Activated T-helper 2 cell treated with anti-CD3 and anti-CD28 coated beads, Interferon-gamma antibody, Interleukin-2, Interleukin-4, amounts not matched to agents 10 μg/mL and 5 μg/mL and 100 μg/mL, durations not matched to agents 14 hours and 24 hours and 36 hours (primary cell): ENCODE results near the gene CLEC11A. TPM values are rescaled to one million over a fixed set of nuclear protein-coding genes. Genes with fewer than 3 reads are reported as not detected.
"Not testable (repeated sequence)": the region's sequence is repeated elsewhere in the genome, so short reads cannot be mapped to it uniquely, and the experiment has no call there.

ENCODE experiments used
- DNase-seq: peaks from one replicate; pipeline ENCODE4 v3.0.0; 2021; ENCODE audit warnings: low spot score
- H3K27ac Mint-ChIP-seq: one replicate; pipeline ENCODE4 v1.8.0; 2021; ENCODE audit warnings: mixed read lengths
- H3K27me3 Mint-ChIP-seq: one replicate; pipeline ENCODE4 v1.8.0; 2021; ENCODE audit warnings: low read depth, mixed read lengths
- H3K36me3 Mint-ChIP-seq: one replicate; pipeline ENCODE4 v1.8.0; 2021; ENCODE audit warnings: low read depth, mixed read lengths
- H3K4me1 Mint-ChIP-seq: one replicate; pipeline ENCODE4 v1.8.0; 2021; ENCODE audit warnings: low read depth, mixed read lengths
- H3K4me3 Mint-ChIP-seq: one replicate; pipeline ENCODE4 v1.8.0; 2021; ENCODE audit warnings: low read depth, mild to moderate bottlenecking, moderate library complexity, mixed read lengths
- H3K9me3 Mint-ChIP-seq: one replicate; pipeline ENCODE4 v1.8.0; 2021; ENCODE audit warnings: mixed read lengths
- intact Hi-C: fragments of 100-400 bp; cut with micrococcal nuclease; formaldehyde crosslinking; loops from one replicate; pipeline ENCODE4 v1.15.1; 2023
- total RNA-seq: library from RNA; stranded (reverse); gene quantifications from 2 replicates; pipeline ENCODE4 v1.2.3, GENCODE V29; 2022

Gene CLEC11A
- total RNA-seq, 1 donor from 2014 or later: 1.2 TPM

DNA sequence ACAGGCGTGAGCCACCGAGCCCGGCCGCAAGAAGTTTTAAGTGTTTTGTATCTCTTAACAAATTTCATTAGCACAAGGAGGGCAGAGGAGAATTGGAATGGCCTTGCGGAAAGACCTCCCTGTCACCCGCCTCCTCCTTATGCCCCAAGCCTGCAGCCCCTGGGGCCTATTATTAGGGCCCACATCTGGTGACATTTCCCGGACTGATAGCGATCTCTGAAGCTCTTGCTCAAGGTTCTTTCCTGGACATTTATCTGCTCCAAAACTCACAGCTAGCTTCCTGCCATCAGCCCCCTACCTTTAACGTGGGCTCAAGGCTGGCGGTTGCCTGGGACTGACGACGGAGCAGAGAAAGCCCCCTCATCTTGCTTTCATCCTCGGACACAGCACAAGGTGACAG is 40.4 kb downstream of the CLEC11A start:
- H3K4me3 Mint-ChIP-seq, H3K27me3 Mint-ChIP-seq, intact Hi-C loops: not testable (repeated sequence)

DNA sequence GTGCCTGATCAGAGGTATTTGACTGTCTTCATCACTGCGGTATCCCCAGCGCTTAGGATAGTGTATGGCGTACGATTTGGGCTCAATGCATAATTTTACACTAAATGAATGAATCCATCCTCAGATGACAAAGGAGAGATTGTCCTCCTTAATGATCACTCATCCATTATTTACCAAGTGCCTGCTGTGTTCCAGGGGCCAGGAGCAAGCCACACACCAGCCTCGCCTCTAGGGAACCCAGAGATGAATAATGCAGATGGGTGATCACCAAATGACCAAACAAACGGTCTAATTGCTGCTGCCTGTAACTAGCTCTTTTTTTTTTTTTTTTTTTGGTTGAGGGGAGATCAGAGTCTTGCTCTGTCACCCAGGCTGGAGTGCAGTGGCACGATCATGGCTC is 41.2 kb downstream of the CLEC11A start:
- no peak for DNase-seq
- no peaks in the 10 kb centered on the region for H3K27me3 Mint-ChIP-seq
- H3K9me3 Mint-ChIP-seq: peaks cover 4% of the 10 kb centered on the region
- H3K4me3 Mint-ChIP-seq: no peak overlapping the region
- intact Hi-C loops: no loop called here
- H3K27ac Mint-ChIP-seq: no peak overlapping the region
- no peaks in the 10 kb centered on the region for H3K4me1 Mint-ChIP-seq
- no peaks in the 10 kb centered on the region for H3K36me3 Mint-ChIP-seq

More for the DNA sequence above, 40.4 kb downstream of the CLEC11A start:
- H3K27ac Mint-ChIP-seq, H3K4me1 Mint-ChIP-seq, DNase-seq, H3K9me3 Mint-ChIP-seq, H3K36me3 Mint-ChIP-seq: not testable (repeated sequence)

DNA sequence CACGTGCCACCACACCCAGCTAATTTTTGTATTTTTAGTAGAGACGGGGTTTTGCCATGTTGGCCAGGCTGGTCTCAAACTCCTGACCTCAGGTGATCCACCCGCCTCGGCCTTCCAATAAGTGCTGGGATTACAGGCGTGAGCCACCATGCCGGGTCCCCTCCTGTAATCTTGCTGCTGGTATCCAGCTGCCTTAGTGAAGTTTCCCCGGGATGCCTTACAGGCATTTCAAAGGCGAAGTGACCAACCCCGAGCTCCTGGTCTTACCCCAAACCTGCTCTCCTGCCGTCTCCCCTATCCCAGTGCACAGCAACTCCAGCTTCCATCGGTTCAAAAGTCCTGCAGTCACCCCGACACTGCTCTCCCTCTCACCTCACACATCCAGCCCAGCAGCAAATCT is 43.6 kb downstream of the CLEC11A start:
- H3K27ac Mint-ChIP-seq, H3K4me3 Mint-ChIP-seq, intact Hi-C loops: not testable (repeated sequence)

DNA sequence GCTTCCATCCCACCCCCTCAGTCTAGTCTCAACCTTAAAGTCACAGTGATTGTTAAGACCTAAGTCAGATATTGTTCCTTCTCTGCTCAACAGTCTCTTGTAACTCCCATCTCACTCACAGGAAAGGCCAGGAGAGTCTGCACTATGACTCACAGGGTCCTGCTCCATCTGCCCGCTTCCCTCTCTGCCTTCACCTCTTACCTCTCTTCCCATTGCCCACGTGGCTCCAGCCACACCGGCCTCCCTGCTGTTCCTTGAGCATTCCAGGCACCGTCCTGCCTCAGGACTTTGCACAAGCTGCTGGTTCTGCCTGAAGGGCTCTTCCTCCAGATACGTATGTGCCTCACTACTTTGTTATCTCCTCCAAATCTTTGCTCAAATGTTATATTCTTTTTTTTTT is 44.1 kb downstream of the CLEC11A start:
- H3K36me3 Mint-ChIP-seq, H3K4me3 Mint-ChIP-seq, DNase-seq, H3K27me3 Mint-ChIP-seq, H3K4me1 Mint-ChIP-seq, intact Hi-C loops, H3K9me3 Mint-ChIP-seq, H3K27ac Mint-ChIP-seq: not testable (repeated sequence)

More for the DNA sequence above, 43.6 kb downstream of the CLEC11A start:
- not testable (repeated sequence) for H3K4me1 Mint-ChIP-seq, H3K9me3 Mint-ChIP-seq, H3K27me3 Mint-ChIP-seq, DNase-seq, H3K36me3 Mint-ChIP-seq

DNA sequence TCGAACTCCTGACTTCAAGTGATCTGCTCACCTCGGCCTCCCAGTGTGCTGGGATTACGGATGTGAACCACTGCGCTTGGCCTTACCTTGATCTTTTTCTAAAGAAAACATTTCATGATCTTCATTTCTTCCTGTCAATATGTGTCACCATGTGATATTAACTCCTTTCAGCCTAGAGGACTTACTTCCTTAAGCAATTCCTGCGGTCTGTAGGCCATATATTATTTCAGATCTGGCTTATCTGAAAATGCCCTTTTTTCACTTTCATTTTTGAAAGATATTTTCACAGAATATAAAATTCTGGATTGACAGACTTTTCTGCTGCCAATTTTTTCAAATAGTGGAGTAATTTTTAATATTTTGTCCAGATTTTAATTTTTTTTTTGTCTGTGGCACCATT is 45.1 kb downstream of the CLEC11A start:
- no peaks in the 10 kb centered on the region for H3K27me3 Mint-ChIP-seq
- H3K36me3 Mint-ChIP-seq: no peaks in the 10 kb centered on the region
- no peaks in the 10 kb centered on the region for H3K9me3 Mint-ChIP-seq
- H3K27ac Mint-ChIP-seq: no peak overlapping the region
- no peaks in the 10 kb centered on the region for H3K4me1 Mint-ChIP-seq
- no peak overlapping the region for H3K4me3 Mint-ChIP-seq
- intact Hi-C loops: no loop called here
- DNase-seq: no peak

DNA sequence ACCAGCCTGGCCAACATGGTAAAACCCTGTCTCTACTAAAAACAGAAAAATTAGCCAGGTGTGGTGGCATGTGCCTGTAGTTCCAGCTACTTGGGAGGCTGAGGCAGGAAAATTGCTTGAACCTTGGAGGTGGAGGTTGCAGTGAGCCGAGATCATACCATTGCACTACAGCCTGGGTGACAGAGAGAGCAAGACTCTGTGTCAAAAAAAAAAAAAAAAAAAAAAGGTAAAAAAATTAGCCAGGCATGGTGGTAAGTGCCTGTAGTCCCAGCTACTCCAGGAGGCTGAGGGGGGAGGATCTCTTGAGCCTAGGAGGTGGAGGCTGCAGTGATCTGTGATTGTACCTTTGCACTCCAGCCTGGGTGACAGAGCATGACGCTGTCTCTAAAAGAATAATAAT is 47.0 kb downstream of the CLEC11A start, which contains the start of gene GPR32:
Gene GPR32 (plus strand): TSS at position 301 of the 400 bp plus-strand sequence. CDS start 137 bp downstream, outside the sequence.
- H3K27me3 Mint-ChIP-seq, H3K4me1 Mint-ChIP-seq, H3K27ac Mint-ChIP-seq, intact Hi-C loops, H3K4me3 Mint-ChIP-seq, DNase-seq, H3K9me3 Mint-ChIP-seq, H3K36me3 Mint-ChIP-seq: not testable (repeated sequence)

DNA sequence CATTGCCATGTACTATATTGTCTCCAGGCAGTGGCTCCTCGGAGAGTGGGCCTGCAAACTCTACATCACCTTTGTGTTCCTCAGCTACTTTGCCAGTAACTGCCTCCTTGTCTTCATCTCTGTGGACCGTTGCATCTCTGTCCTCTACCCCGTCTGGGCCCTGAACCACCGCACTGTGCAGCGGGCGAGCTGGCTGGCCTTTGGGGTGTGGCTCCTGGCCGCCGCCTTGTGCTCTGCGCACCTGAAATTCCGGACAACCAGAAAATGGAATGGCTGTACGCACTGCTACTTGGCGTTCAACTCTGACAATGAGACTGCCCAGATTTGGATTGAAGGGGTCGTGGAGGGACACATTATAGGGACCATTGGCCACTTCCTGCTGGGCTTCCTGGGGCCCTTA is 47.7 kb downstream of the CLEC11A start:
- H3K4me1 Mint-ChIP-seq: no peaks in the 10 kb centered on the region
- H3K27me3 Mint-ChIP-seq: peaks cover 4% of the 10 kb centered on the region
- intact Hi-C loops: no loop called here
- no peak overlapping the region for H3K4me3 Mint-ChIP-seq
- no peak overlapping the region for H3K27ac Mint-ChIP-seq
- no peaks in the 10 kb centered on the region for H3K9me3 Mint-ChIP-seq
- H3K36me3 Mint-ChIP-seq: no peaks in the 10 kb centered on the region
- DNase-seq: no peak

DNA sequence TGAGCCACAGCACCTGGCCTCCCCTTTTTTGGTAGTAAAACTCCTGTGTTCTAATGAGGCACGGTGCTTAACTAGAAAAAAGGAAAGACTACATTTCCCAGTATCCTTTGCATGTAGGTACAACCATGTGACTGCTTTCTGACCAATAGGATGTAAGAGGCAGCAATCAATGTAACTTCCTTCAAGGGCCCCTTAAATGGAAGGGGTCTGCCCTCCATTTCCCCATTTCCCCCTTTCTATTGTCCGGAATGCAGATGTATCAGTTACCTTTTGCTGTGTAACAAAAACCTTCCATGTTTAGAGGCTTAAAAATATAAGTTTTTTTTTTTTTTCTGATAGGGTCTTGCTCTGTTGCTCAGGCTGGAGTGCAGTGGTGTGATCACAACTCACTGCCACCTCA is 49.3 kb downstream of the CLEC11A start:
- Mint-ChIP-seq H3K9me3 (no peaks in the 10 kb centered on the region), H3K4me3 (no peak overlapping the region), H3K4me1 (peaks cover under 1% of the 10 kb centered on the region), H3K27ac (no peak overlapping the region), H3K27me3 (peaks cover 10% of the 10 kb centered on the region), H3K36me3 (no peaks in the 10 kb centered on the region)
- intact Hi-C loops: no loop called here
- no peak for DNase-seq

DNA sequence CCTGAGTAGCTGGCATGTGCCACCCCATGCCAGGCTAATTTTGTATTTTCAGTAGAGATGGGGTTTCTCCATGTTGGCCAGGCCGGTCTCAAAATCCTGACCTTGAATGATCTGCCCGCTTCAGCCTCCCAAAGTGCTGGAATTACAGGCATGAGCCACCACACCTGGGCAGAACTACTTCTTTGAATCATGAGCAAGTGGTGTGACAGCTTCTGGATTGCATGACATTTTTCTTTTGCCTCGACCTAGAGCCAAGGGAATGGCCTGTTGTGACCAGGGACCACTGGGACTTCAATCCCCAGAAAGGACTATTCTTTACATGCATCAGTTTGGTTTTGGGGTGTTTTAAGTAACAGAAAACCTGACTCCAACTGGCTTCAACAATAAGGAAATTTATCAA is 49.7 kb downstream of the CLEC11A start:
- intact Hi-C loops, H3K4me3 Mint-ChIP-seq: not testable (repeated sequence)

DNA sequence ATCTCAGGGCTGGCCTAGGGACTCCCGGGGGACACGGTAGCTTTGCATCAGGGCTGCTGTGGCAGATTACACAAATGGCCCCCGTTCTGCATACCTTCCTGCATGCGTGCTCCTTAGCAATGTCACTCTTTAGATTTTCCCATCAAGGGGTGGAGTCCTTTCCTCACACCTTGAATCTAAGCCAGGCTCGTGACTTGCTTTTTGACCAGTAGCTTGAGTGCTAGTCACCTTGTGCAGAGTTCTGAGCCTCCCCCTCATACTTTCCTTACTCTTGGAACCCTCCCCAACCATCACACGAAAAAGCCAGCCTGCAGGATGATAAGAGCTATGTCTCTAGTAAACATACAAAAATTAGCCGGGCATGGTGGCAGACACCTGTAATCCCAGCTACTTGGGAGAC is 50.3 kb downstream of the CLEC11A start:
- H3K9me3 Mint-ChIP-seq, H3K4me3 Mint-ChIP-seq, H3K4me1 Mint-ChIP-seq, H3K36me3 Mint-ChIP-seq, H3K27ac Mint-ChIP-seq, intact Hi-C loops, DNase-seq: not testable (repeated sequence)
- peaks cover 19% of the 10 kb centered on the region for H3K27me3 Mint-ChIP-seq

More for the DNA sequence above, 49.7 kb downstream of the CLEC11A start:
- DNase-seq, H3K27ac Mint-ChIP-seq, H3K36me3 Mint-ChIP-seq, H3K9me3 Mint-ChIP-seq, H3K4me1 Mint-ChIP-seq: not testable (repeated sequence)
- H3K27me3 Mint-ChIP-seq: peaks cover 14% of the 10 kb centered on the region

Other genes with a start within 250 kb of the CLEC11A start
- gene EMC10, start 246.9 kb upstream of the CLEC11A start, total RNA-seq: 76.0 and 76.2 TPM in 2 replicates
- 0.28 and 0.82 TPM in 2 replicates for gene GARIN5A, start 246.5 kb upstream of the CLEC11A start, total RNA-seq
- gene JOSD2, start 212.2 kb upstream of the CLEC11A start, total RNA-seq: 39.9 and 43.6 TPM in 2 replicates
- gene ASPDH, start 209.5 kb upstream of the CLEC11A start, total RNA-seq: not detected in 2 replicates
- gene LRRC4B, start 154.9 kb upstream of the CLEC11A start, total RNA-seq: 0.18 TPM in 1 of 2 replicates, not detected in the other
- gene SYT3, start 83.5 kb upstream of the CLEC11A start, total RNA-seq: 0.07 TPM in 1 of 2 replicates, not detected in the other
- gene C19orf81, start 73.9 kb upstream of the CLEC11A start, total RNA-seq: 1.5 TPM in 1 of 2 replicates, not detected in the other
- gene SHANK1, start 3.6 kb upstream of the CLEC11A start, total RNA-seq: not detected in 2 replicates
- gene GPR32, start 47.1 kb downstream of the CLEC11A start, total RNA-seq: not detected in 2 replicates
- gene ACP4, start 67.1 kb downstream of the CLEC11A start, total RNA-seq: not detected in 2 replicates
- gene KLK1, start 100.4 kb downstream of the CLEC11A start, total RNA-seq: 3.0 and 3.5 TPM in 2 replicates
- not detected in 2 replicates for gene KLK15, start 110.2 kb downstream of the CLEC11A start, total RNA-seq
- gene KLK3, start 131.6 kb downstream of the CLEC11A start, total RNA-seq: not detected in 2 replicates
- gene KLK2, start 150.1 kb downstream of the CLEC11A start, total RNA-seq: 0.44 TPM in 1 of 2 replicates, not detected in the other
- not detected in 2 replicates for gene KLK4, start 188.0 kb downstream of the CLEC11A start, total RNA-seq
- not detected in 2 replicates for gene KLK5, start 229.7 kb downstream of the CLEC11A start, total RNA-seq
- not detected in 2 replicates for gene KLK6, start 246.2 kb downstream of the CLEC11A start, total RNA-seq